Measurements from ENCODE around the gene SYNDIG1.

Gene SYNDIG1

DNA sequence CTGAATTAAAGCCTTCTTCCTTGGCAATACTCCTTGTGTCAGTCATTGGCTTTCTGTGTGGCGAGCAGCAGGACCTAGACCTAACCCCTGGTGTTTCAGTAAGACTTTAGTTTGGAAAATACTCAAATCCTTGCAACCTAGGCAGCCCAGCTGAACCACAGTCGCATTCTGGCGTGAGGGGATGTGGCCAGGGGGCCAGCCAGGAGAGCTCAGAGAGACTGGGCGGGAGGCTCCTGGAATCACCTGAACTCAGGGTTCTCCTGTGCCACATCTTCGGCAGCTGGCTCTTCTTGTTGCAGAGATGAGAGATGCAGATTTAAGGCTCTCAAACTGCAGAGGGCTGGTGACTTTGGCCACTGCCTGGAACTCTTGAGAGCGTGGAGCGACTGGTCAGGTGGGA, 102.7 kb downstream of the SYNDIG1 start:
- no peak for DNase-seq

DNA sequence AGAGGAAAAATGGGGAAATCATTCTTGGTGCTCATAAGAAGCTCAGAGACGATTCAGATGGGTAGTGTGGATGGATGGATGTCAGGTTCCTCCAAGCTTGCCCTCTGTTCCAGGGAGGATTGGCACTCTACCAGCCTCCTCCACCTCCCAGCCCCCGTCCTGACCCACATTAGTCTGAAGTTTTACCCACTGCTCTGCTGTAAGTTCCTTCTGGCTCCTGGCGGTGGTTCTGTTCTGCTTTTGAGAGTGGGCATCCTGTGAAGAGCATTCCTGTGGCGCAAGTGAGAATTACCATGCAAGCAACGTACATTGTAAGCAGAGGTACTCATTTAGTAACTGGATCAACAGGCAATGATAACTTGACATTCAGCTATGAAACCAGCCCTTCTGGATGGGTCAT, 103.4 kb downstream of the SYNDIG1 start:
- DNase-seq, result no peak

DNA sequence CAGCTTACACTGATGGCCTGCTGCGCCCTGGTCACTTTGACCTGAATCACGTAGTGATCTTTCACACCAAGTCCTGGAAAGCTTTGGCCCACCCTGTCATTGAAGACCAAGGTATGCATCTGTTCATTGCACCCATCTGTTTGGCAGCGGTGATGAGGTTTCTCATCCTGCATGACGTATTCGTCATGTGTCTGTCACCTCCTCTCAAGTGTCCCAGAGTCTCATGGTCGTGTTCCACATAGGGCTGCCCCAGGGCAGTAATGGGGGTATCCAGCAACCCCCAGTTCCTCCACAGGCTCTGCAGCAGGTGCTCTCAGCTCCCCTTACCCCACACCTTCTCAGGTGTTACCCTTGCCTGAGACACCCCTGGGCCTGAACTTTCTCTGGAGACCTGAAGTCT, 104.1 kb downstream of the SYNDIG1 start:
- DNase-seq, result no peak

DNA sequence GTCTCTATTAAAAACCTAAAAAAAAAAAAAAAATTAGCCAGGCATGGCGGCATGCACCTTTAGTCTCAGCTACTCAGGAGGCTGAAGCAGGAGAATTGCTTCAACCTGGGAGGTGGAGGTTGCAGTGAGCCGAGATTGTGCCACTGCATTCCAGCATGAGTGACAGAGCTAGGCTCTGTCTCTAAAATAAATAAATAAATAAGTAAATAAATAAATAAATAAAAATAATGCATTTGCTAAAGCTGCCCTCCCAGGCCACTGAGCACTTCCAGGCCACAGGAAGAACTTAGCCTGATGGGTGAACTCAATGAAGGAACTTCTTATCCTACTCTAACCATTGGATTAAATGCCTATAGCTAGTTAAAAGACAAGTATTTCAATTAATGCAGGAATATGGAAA, 104.9 kb downstream of the SYNDIG1 start:
- no peak for DNase-seq

DNA sequence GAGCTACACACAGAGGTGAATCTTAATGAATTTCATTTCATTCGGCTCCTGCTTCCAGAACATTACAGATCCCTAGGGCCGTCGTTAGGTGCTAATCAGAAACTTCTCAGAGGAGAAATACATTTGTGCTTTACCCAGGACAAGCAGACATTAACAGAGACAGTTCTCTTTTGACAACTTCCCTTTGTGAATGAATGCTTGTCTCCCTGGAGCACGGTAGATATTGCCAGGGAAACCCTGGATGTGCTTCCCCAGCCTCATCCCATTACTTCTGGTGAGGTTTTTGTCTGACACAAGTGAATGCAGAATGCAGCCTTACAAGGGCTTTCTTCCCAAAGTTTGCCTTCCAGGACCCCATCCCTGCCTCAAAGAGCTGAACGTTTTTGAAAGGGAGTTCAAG, 105.4 kb downstream of the SYNDIG1 start:
- DNase-seq, result no peak

DNA sequence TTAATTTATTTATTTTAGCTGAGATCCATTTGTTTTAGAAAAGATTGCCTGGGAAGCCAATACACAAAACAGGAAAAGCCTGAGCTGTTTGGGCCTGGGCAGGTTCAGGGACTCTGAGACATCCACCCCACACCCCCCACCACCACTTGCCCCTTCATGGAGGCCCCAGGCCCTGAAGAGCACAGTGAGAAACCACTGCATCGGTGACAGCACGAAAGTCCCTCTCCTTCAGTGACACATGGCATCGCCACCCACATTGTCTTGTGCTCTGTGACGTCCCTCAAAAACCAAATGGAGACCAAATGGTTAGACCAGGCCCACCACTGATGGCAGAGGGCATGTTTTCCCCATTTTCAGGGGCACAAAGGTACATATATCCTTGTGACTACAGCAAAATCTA, 106.4 kb downstream of the SYNDIG1 start:
- no peak for DNase-seq

DNA sequence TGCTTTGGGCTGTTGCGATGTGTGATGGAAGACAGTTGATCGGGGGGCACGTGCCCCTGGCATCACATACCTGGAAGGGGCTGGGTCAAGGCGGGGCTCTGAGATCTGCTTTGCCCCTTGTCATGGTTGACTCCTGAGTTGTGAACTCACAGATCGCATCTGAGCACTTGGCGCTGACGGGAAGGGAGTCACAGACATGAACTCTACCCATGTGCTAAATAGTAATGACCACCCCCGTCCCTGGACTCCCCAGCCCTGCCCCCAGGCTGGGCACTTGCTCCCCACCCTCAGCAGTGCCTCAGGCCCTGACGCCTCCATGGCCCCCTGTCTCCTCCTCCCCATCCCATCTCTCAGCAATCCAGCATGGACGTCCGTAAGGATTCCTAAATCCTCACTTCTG, 107.0 kb downstream of the SYNDIG1 start:
- DNase-seq, result no peak

DNA sequence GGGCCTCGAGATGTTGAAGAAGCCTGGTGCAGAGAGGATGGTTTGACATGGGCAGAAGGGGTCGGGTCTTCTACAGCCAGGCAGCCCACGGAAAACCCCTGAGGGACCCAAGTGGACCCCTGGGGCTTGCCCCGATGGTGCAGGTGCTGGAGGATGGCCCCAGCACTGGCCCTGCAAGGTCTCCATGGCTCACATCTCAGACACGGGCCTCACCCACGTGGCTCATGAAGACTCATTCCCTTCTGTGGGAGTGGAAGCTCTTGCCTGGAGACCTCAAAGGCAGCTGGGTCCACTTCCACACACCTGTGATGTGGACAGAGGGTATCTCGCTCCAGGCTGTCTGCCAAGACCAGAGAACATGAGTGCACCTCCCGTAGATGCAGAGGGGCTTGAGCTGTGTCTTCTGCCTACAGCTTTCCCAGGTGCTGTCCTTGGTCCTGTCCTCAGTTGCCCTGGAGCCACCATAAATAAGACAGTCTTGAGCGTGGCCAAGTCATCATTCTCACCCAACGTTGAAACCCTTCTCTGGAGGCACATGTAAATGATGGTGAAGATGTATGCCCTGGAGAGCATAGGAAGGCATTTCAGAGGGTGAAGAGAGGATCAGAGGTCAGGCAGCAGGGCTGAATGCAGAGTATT, 108.0 kb downstream of the SYNDIG1 start:
- DNase-seq, result no peak

DNA sequence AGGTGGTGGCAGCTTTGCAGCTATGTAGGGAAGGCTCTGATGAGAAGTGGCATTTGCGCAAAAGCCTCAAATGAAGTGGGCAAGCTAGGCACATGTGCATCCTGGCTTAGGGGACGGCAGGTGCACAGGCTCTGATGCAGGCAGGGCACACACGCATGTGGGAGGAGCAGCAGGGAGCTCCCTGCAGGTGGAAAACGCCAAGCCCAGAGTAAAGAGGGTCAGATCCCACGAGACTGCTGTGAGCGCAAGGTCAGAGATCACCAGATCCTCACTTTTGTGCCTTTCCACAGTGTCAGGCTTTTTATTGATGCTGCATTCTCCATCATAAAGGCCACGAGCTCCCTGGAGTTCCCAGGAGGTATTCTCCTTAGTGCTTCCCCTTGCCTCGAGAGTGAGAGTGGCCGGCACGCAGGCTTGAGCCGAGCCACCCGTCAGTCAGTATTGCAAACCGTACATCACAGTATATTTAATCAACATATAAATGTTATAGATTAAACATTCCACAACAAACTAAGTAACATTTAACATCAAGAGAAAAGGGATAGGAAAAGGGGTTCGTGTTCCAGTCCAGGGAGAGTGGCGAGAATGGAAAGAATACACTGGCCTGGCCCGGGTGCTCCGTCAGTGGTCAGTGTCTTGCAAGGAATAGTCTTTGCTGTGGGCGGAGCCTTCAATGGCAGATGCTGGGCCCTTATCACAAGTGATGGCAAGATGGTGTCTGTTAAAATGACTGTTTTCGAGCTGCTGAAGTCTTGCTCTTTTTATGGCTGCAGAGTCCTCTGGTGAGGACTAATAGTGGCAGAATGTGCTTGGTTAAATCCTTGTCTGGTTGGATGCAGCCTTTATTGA, 109.4 kb downstream of the SYNDIG1 start:
- DNase-seq, result no peak

DNA sequence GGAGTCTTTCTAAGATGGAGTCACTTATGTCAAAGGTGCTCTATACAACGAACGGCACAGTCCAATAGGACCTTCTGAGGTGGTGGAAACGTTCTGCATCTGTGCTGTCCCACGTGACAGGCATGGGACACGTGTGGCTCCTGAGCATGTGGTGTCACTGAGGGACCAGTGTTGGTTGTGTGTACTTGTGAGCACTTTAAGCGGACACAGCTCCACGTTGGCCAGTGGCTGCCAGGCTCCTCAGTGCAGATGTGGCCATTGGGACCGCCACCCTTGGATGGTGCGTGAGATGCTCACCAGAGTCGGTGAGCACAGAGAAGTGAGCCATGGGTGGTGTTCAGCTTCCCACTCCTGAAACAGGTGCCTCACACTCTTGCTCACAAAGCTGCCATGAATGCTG, 110.0 kb downstream of the SYNDIG1 start:
- no peak for DNase-seq

DNA sequence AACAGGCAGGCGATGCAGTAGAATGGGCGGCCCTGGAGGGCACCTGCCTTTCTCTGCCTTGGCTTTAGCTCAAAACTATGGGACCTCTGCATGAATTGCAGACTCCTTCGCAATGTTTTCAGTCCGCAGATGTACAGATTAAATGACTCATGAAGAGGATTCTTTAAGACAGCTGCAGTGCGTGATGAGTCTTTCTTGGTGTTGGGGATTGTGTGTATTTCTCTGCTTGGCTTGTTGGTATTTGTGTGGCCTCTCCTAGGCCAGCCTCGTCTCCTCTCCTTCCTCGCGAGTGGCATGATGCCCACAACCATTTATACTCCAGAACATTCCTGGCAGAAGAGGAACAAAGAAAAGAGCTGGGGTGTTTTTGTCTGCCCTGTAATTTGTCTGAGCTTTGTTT, 110.6 kb downstream of the SYNDIG1 start:
- no peak for DNase-seq

DNA sequence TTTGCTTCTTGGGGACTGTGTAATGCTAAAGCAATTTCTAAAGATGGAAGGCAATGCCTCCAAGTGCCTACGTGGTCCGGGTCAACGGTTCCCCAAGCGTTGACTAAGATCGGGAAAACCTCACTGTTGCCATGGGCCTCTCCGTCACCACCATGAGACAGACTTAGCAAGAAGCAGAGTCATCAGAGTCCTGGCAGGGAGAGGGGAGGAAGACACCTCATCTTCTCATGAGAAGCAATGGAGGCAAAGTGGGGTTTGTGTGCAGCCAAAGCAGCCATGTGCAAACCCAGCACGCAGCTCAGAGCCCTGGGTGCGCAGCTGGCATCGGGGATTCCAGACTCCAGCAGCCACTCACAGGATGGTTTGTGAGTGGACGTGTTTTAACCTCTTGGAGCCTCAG, 111.4 kb downstream of the SYNDIG1 start:
- DNase-seq, result no peak

DNA sequence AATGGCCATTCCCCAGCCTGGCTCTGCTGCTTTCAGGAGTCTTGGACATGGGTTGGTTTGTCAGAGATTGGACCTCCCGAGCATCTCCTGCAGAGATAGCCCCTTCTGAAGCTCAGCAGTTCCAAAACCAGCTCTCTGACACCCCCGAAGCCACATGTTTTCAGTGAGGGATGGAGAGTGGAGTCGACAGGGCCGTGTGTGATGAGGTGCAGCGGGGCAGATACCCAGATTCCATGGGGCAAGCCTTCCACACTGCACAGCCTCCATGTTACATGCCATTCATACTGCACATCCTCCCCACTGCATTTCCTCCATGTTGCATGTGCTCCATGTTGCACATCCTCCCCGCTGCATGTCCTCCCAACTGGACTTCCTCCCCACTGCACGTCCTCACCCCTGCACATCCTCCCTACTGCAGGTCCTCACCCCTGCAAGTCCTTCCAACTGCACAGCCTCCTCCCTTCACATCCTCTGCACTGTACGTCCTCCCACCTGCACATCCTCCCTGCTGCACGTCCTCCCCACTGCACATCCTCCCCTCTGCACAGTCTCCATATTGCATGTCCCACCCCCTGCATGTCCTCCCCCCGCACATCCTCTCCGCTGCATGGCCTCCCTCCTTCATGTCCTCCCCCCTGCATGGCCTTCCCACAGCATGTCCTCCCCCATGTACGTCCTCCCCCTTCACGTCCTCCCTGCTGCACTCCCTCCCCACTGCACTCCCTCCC, 112.2 kb downstream of the SYNDIG1 start:
- no peak for DNase-seq

DNA sequence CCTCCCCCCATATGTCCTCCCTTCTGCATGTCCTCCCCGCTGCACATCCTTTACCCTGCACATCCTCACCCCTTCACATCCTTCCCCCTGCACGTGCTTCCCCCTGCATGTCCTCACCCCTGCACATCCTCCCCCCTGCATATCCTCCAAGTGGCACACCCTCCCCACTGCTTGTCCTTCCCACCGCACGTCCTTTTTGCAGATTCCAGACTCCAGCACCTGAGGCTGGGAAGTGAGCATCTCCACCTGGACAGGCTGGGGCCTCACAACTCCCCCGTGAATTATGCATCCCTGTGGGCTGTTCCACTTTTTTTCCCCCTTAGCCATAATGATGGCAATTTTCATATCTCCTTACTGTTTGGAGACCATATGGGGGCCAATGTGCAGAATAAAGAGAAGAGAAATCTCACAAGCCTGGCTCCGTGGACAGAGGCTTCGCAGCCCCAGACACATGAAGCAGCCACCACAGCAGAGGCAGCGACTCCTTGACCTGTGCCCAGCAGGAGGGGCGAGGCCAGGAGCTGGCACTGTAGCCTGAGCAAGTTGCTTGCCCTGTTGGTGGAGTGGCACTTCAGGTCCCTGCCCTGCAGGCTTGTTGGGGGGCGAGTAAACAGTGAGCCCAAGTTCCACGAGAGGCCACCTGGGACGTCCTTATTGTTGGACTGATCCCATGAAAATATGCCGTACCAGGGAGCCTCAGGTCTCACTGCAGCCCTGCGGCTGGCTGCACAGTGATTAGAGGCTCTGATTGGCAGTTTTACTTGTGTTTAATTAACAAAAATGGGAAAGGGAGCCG, 113.1 kb downstream of the SYNDIG1 start:
- DNase-seq, result no peak

DNA sequence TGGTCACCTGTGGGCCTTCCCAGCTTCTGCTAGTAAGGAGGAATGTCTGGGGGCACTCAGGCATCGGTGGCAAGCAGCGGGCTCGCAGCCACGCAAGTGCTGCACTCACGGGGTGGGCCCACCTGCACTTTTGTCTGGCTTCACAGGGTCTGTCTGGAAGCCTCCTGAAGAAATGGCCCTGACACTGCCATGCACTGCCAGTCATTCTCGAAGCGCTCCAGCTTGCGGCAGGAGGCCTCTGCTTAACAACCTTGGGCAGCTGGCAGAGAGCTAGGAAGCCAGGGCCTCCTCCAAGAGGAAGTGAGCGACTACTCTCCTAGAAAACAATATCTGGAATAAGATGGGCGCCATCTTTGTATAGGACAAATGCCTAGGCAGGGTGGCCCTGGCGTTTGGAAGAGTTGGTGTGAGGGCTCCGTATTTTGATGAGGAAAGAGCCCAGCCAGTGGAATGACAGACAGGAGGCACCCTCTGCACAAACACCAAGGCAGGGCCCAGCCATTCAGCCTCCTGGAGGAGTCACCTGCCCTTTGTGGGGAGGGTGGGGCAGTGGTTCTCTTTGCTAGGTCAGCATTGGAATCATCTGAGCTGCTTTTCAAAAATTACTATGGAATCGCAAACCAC, 113.9 kb downstream of the SYNDIG1 start:
- no peak for DNase-seq

DNA sequence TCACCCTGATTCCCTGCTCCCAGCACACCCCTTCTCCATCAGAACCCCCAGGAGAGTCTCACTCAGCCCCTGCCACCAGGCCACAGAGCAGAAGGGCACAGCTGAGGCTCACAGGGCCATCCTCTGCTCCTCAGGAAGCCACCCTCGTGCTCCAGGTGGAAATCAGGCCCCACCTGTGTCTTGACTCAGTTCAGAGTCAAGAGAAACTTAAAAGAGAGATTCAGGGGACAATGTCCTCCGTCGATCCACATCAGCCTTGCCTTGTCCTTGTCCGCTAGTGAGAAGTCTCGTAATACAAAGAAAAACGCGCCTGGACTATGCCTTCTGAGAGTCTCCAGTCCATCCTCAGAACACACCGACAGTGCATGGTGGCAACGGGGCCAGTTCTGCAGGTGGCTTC, 114.6 kb downstream of the SYNDIG1 start:
- DNase-seq, result no peak

DNA sequence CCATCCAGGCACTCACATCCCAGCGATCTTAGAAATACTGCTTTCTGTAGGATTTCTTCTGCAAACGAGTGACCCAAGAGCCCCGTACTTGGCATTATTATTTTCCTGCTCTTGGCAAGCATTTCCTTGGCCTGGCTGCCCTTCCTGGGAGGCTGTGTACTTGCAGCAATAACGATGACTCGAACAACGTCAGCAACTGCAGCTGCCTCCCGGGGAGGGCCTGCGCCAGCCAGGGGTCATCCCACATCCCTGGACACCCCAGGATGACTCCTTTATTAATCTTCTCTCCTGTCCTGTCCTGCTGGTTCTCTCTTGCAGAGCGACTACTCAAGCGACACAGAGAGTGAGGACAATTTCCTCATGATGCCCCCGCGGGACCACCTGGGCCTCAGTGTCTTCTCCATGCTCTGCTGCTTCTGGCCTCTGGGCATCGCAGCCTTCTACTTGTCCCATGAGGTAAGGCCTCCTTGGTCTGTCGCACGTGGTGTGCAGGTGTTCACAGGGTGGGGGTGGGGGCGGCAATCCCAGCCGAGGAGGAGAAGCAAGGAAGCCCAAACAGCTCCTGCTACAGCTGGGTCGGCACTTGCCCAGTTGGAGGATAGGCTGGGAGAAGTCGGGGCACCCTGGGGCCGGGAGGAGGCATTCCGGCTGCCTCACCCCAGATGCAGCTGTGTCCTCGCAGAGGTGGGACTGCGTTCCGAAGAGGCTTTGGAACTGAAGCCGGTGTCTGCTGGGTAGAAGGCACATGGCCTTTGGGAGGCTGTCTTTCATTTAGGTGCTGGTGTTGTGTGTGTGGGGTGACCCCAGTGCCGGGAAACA, 115.3 kb downstream of the SYNDIG1 start:
- DNase-seq, result no peak

DNA sequence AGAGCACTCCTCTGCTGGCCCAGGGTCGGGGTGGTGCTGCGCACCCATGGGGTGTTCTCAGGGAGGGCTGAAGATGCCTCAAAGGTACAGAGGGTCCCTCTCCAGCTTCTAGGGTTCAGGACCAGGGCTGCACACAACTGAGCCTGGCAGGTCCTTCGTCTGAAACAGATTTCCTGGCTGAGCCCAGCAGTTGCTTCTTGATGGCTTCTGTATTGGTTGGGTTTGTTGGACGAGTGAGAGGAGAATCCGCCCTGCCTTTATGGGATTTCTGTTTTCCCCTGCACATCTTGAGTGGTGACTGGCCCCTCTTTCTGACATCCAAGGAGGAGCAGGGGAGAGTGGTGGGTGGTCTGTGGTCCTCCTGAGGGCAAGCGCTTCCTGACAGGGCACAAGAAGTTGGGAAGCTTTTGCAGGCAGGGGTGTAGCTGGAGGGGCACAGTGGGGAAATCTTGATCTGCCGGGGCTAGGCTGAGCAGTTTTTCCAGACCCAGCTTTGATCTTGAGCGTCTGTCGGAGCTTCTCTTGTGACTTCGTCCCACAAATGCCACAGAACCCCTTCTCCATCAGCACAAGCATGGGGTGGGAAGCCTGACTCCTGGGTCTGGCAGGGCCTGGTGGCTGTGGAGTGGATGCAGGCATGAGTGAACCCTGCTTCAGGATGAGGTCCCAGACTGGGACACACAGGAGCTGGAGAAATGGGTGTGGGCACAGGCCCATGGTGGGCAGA, 116.5 kb downstream of the SYNDIG1 start:
- DNase-seq, result no peak

DNA sequence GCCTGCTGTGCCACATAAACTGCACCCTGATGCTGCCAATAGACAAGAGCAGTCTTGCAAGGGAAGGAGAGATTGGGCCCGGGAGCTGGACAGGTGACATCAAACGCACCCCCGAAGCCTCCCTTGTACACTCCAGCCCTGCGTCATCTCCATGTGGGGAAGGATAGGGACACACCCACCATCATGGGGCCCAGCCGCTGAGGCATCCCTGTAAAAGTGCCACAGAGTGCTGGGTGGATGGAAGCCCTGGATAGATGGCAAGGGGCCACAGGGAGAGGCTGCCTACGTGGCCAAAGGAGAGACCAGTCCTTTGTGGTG, 117.1 kb downstream of the SYNDIG1 start:
- DNase-seq, result no peak

DNA sequence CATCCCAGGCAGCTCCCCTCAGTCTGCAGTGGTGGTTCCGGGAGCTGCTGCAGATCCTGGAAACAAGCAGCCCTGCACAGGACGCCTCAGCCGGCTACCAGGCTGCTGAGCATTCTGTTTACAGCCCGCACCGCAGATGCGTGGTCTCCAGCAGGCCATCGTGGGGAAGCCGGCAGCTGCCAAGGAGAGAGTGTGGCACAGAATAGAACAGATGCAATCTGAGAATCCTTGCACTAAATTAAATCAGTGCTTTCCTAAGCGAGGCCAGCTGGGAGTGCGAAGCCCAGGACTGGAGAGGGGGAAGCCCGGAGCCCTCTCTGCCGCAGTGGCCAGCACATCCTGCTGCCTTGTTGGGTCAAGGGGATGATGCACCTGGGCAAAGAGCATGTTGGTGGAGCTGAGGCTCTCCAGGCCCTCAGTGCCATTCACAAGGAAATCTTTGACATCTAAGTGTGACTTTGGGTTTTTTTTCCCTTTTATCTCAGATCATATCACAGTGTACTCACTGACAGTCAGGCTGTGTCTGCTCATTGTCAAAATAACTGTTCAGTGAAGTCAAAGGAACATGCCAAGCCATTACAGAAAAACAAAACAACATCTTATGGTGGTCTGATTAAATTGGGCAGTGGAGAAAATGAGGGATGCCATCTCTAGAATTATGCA, 118.1 kb downstream of the SYNDIG1 start:
- DNase-seq, result no peak

All from SHP77 (cell line).